Measurements from ENCODE around the gene PAXX. TPM values are rescaled to one million over a fixed set of nuclear protein-coding genes. Genes with fewer than 3 reads are reported as not detected.
A peak's percentile ranks its signal among the peaks of the same experiment; 100 is the strongest.

The PAXX gene
- total RNA-seq, 1 donor from 2014 or later, result 19.8 TPM

DNA sequence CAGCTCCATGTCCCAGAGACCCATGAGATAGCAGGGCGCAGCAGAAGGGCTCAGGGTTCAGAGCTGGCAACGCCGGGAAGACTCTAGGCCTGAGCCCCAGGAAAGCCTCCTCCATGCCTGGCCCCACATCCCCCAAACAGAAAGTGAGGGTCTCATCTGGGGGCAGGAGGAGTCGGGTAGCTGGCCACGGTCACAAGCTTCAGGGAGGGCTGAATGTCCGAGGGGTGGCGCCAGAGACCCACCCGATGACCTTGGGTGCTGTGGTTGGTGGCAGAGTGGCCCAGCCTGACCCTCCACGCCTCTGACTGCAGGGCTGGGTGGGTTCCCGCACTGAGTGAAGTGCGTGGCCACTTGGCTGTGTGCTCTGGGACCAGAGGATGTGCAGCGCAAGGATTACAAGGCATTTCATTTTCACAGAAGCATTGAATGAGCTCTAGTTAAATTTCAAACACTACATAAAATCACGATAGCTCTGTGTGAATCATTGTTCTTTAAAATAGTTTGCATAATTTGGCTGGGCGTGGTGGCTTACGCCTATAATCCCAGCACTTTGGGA is 44.2 kb upstream of the PAXX start:
- H3K36me3 ChIP-seq, result peaks cover 3% of the 10 kb centered on the region
- DNase-seq, result peak; percentile 71
- H3K9me3 ChIP-seq (replicated peaks), result no peaks in the 10 kb centered on the region
- no peaks in the 10 kb centered on the region for H3K27me3 ChIP-seq (ENCODE audit: low read depth)
- H3K4me1 ChIP-seq, result peaks cover 75% of the 10 kb centered on the region
- intact Hi-C loops (cut with micrococcal nuclease), result no loop called here
- H3K4me3 ChIP-seq, result no peak overlapping the region
- peak overlapping the region; percentile 94 for H3K27ac ChIP-seq (replicated peaks)
- TF ChIP-seq, protein P1, sequence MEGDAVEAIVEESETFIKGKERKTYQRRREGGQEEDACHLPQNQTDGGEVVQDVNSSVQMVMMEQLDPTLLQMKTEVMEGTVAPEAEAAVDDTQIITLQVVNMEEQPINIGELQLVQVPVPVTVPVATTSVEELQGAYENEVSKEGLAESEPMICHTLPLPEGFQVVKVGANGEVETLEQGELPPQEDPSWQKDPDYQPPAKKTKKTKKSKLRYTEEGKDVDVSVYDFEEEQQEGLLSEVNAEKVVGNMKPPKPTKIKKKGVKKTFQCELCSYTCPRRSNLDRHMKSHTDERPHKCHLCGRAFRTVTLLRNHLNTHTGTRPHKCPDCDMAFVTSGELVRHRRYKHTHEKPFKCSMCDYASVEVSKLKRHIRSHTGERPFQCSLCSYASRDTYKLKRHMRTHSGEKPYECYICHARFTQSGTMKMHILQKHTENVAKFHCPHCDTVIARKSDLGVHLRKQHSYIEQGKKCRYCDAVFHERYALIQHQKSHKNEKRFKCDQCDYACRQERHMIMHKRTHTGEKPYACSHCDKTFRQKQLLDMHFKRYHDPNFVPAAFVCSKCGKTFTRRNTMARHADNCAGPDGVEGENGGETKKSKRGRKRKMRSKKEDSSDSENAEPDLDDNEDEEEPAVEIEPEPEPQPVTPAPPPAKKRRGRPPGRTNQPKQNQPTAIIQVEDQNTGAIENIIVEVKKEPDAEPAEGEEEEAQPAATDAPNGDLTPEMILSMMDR (IDR thresholded peaks at IDR 0.05; ENCODE audit: borderline replicate concordance), result peak; percentile 79

DNA sequence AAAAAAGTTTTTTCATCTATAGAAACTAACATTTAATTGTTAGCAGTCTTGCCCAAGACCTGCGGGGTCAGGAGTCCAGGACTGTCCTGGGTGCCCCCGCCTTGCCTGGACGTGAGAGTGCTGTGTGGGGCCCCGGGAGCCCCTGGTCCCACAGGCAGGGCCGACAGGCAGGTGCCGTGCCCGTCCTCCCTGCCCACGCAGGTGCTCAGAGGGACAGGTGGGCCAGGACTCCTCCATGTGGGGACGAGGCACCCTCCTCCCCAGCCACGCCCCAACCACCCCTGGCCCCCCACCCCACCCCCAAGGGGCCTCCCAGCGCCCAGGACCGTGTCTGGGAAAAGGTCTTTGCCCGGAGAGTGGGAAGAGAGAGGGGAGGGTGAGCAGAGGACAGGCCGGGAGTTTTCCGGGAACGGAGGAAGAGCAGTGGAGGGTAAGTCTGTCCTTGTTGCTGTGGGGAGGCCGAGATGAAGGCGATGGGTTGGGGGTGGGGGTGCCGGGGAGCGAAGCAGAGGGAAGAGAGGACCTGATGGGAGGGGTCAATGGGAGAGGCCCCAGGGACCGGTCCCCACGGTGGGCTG is 42.9 kb upstream of the PAXX start:
- no peak for DNase-seq
- Histone ChIP-seq H3K9me3 (replicated peaks) (no peaks in the 10 kb centered on the region), H3K36me3 (no peaks in the 10 kb centered on the region), H3K4me3 (peak overlapping the region; percentile 79), H3K4me1 (peaks cover 64% of the 10 kb centered on the region), H3K27ac (replicated peaks) (peak overlapping the region; percentile 94), H3K27me3 (ENCODE audit: low read depth) (no peaks in the 10 kb centered on the region)
- intact Hi-C loops (cut with micrococcal nuclease), result no loop called here
- TF ChIP-seq, protein P1 (IDR thresholded peaks at IDR 0.05; ENCODE audit: borderline replicate concordance), result no peak

DNA sequence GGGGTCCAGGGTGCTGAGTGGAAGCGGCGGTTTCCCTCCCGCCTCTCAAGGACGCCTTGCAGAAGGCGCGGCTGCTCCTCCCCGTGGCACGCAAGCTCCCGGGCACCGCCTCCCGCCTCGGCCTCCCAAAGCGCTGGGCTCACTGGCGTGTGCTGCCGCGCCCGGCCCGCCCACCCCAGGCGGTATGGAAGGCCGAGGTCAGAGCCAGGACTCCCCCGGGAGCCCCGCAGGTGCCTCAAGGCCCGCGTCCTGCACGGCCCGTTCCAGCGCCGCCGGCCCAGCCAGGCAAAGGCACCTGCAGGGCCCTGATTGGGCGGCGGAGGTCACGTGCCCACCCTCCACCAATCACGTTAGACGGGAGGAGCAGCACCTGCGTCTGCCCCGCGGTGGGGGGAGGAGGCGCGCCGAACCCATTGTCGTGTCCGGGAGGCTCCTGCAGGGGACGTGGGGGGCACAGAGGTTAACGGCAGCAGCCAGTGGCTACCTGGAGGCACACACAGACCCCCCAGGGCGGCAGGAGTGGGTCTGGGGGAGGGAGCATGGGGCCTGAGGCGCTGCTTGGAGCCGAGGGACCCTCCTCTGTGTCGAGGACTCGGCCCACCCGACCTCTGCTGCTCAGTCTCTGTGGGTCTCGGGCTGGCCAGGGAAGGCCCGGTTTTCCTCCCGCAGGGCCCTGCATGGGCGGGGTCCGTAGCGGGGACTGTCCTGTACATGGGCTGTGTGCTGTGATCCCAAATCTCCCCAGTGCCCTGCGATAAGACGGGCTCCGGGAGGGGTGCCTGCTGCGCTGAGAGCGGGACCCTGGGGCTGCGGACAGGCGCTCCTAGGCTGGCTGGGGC is 42.2 kb upstream of the PAXX start:
- Histone ChIP-seq H3K9me3 (replicated peaks) (no peaks in the 10 kb centered on the region), H3K4me1 (peaks cover 61% of the 10 kb centered on the region), H3K36me3 (no peaks in the 10 kb centered on the region), H3K4me3 (peak overlapping the region; percentile 79), H3K27ac (replicated peaks) (peak overlapping the region; percentile 94), H3K27me3 (ENCODE audit: low read depth) (no peaks in the 10 kb centered on the region)
- TF ChIP-seq, protein P1 (IDR thresholded peaks at IDR 0.05; ENCODE audit: borderline replicate concordance), result peak; percentile 46
- intact Hi-C loops (cut with micrococcal nuclease), result no loop called here
- peak; percentile 97 for DNase-seq

DNA sequence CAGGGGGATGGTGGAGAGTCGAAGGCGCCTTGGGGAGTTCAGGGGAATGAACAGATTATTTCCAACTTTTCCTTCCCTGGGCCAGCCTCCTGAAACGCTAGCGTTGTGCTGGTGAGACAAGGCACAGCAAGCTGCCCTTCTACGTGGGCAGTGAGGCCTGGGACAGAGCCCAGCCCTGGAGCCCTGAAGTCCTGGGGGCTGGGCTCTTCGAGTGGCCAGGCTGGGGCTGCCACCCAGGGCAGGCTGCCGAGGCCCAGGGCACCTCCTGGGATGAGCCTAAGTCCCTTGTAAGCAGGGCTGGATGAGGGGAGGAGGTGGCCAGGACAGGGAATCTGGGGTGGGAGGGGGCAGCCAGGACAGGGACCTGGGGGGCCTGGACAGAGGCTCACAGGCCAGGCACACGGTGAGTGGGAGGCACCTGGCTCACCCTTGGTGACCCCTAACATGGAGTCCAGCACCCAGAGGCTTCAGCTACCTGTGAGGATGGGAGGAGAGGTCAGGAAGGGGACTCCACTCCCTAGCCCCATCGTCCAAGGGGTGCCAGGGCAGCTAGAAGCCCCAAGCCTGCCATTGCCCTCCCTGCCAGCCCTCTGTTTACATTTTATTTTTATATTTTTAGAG is 41.5 kb upstream of the PAXX start:
- Histone ChIP-seq H3K36me3 (no peaks in the 10 kb centered on the region), H3K4me3 (peak overlapping the region; percentile 79), H3K9me3 (replicated peaks) (no peaks in the 10 kb centered on the region), H3K27ac (replicated peaks) (peak overlapping the region; percentile 94), H3K4me1 (peaks cover 59% of the 10 kb centered on the region), H3K27me3 (ENCODE audit: low read depth) (no peaks in the 10 kb centered on the region)
- intact Hi-C loops (cut with micrococcal nuclease), result no loop called here
- DNase-seq, result no peak
- TF ChIP-seq, protein P1 (IDR thresholded peaks at IDR 0.05; ENCODE audit: borderline replicate concordance), result no peak

DNA sequence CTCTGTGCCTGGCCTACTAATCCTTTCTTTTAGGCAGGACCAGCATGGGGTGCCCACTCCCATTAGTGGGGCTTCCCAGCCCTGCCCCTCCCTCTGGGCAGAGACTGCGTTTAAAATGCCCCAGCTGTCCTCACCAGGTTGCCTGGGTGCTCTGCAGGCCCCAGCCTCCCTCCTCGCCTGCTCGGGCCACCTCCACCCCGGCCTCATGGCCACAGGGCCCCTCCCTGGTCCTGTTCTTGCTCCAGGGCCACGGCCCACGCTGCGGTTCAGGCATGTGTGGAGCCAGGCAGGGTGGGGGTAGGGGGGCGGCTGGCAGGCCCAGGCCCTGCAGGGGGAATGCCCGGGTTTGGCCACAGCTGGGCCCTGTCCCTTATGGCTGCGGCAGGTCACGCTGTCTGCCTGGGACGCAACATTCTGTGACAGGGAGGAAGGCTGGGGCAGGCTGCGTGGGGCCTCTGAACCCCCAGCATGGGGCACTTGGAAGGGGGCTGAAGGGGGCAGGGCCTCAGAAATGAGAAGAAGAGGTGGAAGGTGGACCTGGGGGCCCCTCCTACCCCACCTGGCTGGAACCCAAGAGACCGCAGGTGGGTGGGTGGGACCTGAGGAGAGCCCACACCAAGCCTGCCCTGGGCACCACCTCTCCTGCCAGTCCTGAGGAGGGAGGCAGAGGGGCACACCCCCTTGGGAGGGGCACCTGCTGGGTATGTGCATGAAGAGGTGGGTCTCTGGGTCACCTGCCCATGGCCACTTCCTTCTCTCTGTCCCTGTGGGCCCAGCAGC is 40.5 kb upstream of the PAXX start, which contains the start of gene LCN12:
TSS of gene LCN12 (plus strand) at position 733 of the 780 bp plus-strand sequence. CDS start 55 bp downstream, outside the sequence.
- Histone ChIP-seq H3K27ac (replicated peaks) (peak within 1 kb of the TSS; percentile 94), H3K27me3 (ENCODE audit: low read depth) (no peaks in the 10 kb centered on the region), H3K4me1 (peaks cover 59% of the 10 kb centered on the region), H3K36me3 (no peaks in the 10 kb centered on the region), H3K9me3 (replicated peaks) (no peaks in the 10 kb centered on the region), H3K4me3 (peak within 1 kb of the TSS; percentile 34)
- intact Hi-C loops (cut with micrococcal nuclease), result no loop called here
- DNase-seq, result no peak
- TF ChIP-seq, protein P1 (IDR thresholded peaks at IDR 0.05; ENCODE audit: borderline replicate concordance), result no peak

Measured in left ventricle myocardium inferior (tissue), 1 donor.